Esophagus muscularis mucosa (tissue), 4 donors: ENCODE measurements around the gene C17orf114.

ENCODE experiments used
- EP300 ChIP-seq: sonication (generic); formaldehyde crosslinking; IDR thresholded peaks from one replicate; pipeline ENCODE4 v1.6.1; 2017; ENCODE audit warnings: antibody characterized with exemption
- POLR2A ChIP-seq: fragments of 450-650 bp; IDR thresholded peaks from one replicate; pipeline ENCODE4 v1.6.1; 2017; ENCODE audit warnings: antibody characterized with exemption, moderate library complexity, mild to moderate bottlenecking, low read depth
- POLR2AphosphoS5 ChIP-seq, 2 donors: sonication (generic); formaldehyde crosslinking; IDR thresholded peaks; one replicate each; pipeline ENCODE4 v1.6.1; 2017; ENCODE audit warnings: antibody characterized with exemption in 2 of 2
- TF ChIP-seq, protein P1 (sequence below), 3 experiments: fragments of 200-600 bp in 2 of 3; fragments of 450-650 bp in 1 of 3; sonication (generic) in 2 of 3; IDR thresholded peaks; one replicate each; pipeline ENCODE4 v1.5.1; 2017 to 2019; ENCODE audit warnings: antibody characterized with exemption in 3 of 3, mild to moderate bottlenecking in 2 of 3, moderate library complexity in 1 of 3

DNA sequence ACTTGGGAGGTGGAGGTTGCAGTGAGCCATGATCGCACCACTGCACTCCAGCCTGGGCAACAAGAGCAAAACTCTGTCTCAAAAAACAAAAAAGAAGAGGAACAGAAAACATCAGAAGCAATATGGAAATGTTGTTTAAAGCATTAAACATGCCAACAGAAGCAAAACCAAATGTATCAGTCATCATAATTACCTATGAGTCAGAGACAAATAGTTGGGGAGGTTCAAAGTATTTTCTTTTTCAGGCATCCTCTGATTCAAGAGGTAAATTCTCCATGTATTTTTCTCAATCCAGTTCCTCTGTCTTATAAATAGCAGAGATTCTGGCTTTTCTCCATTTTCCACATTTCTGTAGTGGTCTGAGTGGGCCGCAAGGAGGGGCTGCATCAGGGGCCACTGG, 32.5 kb downstream of the C17orf114 start:
- TF ChIP-seq, protein P1, sequence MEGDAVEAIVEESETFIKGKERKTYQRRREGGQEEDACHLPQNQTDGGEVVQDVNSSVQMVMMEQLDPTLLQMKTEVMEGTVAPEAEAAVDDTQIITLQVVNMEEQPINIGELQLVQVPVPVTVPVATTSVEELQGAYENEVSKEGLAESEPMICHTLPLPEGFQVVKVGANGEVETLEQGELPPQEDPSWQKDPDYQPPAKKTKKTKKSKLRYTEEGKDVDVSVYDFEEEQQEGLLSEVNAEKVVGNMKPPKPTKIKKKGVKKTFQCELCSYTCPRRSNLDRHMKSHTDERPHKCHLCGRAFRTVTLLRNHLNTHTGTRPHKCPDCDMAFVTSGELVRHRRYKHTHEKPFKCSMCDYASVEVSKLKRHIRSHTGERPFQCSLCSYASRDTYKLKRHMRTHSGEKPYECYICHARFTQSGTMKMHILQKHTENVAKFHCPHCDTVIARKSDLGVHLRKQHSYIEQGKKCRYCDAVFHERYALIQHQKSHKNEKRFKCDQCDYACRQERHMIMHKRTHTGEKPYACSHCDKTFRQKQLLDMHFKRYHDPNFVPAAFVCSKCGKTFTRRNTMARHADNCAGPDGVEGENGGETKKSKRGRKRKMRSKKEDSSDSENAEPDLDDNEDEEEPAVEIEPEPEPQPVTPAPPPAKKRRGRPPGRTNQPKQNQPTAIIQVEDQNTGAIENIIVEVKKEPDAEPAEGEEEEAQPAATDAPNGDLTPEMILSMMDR (IDR thresholded peaks at IDR 0.05): no peak
- no peak for TF ChIP-seq POLR2AphosphoS5 (IDR thresholded peaks at IDR 0.05)
- TF ChIP-seq POLR2A: no peak
- TF ChIP-seq EP300: no peak
